Stimulated activated naive B cell treated with anti-CD40 and anti-IgM and Interleukin-4, amounts not matched to agents 10 μg/mL and 1 μg/mL and 100 μg/mL, for 72 hours (primary cell): ENCODE data around the gene KIF26A.

ENCODE experiments used
- ATAC-seq, 2 donors: fragments of 150-1000 bp; cut with Tn5 transposase; replicated peaks; 2 replicates each; pipeline ENCODE4 v1.10.0; 2021; ENCODE audit warnings: moderate library complexity in 1 of 2
- DNase-seq: peaks from one replicate; pipeline ENCODE4 v3.0.0; 2021
- H3K27ac Mint-ChIP-seq: one replicate; pipeline ENCODE4 v1.8.0; 2022; ENCODE audit warnings: mild to moderate bottlenecking, mixed read lengths
- H3K27me3 Mint-ChIP-seq, 2 donors: one replicate each; pipeline ENCODE4 v1.8.0; 2022; ENCODE audit warnings: mixed read lengths in 2 of 2
- H3K36me3 Mint-ChIP-seq, 2 donors: one replicate each; pipeline ENCODE4 v1.8.0; 2022; ENCODE audit warnings: mixed read lengths in 2 of 2, mild to moderate bottlenecking in 1 of 2
- H3K4me1 Mint-ChIP-seq, 2 donors: one replicate each; pipeline ENCODE4 v1.8.0; 2022; ENCODE audit warnings: mixed read lengths in 2 of 2, mild to moderate bottlenecking in 1 of 2
- H3K4me3 Mint-ChIP-seq, 2 donors: one replicate each; pipeline ENCODE4 v1.8.0; 2022; ENCODE audit warnings: mild to moderate bottlenecking in 2 of 2, mixed read lengths in 2 of 2, moderate library complexity in 1 of 2
- H3K9me3 Mint-ChIP-seq, 2 donors: one replicate each; pipeline ENCODE4 v1.8.0; 2022; ENCODE audit warnings: mixed read lengths in 2 of 2, mild to moderate bottlenecking in 1 of 2

Gene KIF26A

DNA sequence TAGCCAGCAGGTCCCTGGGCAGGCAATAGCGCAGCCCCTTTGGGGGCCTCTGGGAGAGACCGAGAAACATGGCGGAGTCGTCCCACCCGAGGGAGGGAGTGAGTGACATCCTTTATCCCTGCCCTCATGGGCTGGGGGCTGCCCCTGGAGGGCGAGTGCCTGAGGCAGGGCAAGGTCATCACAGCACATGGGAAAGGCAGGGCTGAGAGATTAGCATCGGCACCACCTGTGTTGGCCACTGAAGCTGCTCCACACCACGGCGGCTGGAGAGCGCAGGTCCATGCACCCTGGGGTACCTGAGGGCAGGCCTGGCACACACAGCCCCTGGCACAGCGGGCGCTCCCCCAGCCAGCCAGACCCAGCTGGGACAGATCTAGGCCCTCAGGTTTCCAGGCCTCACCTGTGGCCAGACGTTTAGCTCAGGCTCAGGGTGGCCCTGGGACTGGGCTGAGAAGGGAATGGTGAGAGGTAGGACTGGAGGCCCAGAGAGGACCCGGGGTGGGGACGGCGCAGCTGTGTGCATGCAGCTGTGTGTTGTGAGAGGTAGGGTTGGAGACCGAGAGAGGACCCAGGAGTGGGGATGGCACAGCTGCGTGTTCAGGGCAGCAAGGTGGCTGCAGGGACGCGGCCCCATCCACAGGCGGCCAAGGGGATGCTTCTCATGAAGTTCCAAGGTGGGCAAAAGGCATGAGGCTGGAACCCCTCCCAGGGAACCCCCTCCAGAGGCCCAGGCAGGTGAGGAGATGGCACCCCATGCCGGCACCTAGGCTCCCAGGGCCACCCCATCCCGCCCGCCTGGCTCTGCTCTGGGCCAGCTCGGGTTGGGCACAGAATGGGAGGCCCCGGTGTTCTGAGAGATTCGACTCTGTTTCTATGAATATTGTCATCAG is 74.1 kb downstream of the KIF26A start:
- H3K36me3 Mint-ChIP-seq = no peaks in the 10 kb centered on the region
- H3K9me3 Mint-ChIP-seq = no peaks in the 10 kb centered on the region
- H3K4me1 Mint-ChIP-seq = no peaks in the 10 kb centered on the region
- no peak overlapping the region for H3K4me3 Mint-ChIP-seq
- DNase-seq (no peak), ATAC-seq (no peak)
- H3K27me3 Mint-ChIP-seq = peaks cover 35 to 42% of the 10 kb centered on the region in 2 donors
- no peak overlapping the region for H3K27ac Mint-ChIP-seq

DNA sequence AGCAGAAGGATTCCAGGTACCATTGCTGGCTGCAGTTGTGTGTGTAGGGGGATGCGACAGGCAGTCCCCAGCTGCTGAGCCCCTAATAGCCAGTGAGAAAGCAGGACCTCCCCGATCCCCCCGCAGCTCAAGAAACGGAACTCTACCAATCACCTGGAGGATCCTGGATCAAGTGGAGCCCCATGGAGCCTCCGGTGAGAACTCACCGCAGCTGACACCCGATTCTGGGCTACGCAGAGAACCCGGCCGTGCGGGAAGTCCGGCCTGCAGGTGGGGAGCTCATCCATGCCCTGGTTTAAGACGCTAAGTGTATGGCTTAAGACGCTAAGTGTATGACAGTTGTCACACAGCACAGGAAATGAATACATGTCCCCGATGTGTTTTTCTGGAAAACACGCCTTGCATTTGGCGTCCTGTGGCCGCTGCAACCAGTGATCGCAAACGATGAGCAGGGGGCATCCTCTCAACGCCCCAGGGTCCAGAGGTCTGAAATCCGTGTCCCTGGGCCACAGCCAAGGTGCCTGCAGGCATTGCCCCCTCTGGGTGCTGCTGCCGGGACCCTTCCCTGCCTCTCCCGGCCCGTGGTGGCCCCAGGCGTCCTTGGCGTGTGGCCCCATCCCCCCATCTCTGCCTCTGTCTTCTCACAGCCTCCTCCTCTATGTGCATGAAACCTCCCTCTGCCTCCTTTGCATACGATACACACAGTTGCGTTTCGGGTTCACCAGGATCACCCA is 75.1 kb downstream of the KIF26A start:
- DNase-seq (no peak), ATAC-seq (no peak)
- no peak overlapping the region for H3K4me3 Mint-ChIP-seq
- H3K36me3 Mint-ChIP-seq = no peaks in the 10 kb centered on the region
- peaks cover 35 to 42% of the 10 kb centered on the region in 2 donors for H3K27me3 Mint-ChIP-seq
- H3K27ac Mint-ChIP-seq = no peak overlapping the region
- no peaks in the 10 kb centered on the region for H3K9me3 Mint-ChIP-seq
- H3K4me1 Mint-ChIP-seq = no peaks in the 10 kb centered on the region

DNA sequence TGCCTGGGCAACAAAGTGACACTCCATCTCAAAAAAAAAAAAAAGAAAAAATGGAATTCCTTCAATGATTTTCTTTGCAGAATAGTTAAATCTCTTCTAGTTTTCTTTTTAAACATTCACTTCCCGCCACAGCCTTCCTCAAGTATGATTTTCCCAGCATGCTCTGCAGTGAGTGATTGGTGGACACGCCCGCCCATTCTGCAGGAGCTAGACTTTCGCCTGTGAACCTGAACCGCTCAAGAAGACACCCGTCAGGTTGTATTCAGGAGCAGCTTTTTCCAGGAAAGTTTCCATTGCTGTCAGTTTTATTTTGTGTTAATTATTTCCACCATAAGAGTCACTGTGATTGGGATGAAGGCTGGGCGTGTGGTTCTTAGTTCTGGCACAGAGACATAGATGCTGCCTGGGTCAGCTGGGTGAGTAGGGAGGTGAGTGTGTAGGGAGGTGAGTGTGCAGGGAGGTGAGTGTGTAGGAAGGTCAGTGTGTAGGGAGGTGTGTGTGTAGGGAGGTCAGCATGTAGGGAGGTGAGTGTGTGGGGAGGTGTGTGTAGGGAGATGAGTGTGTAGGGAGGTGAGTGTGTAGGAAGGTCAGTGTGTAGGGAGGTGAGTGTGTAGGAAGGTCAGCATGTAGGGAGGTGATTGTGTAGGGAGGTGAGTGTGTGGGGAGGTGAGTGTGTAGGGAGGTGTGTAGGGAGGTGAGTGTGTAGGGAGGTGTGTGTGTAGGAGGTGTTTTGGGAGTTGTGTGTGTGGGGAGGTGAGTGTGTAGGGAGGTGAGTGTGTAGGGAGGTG is 76.2 kb downstream of the KIF26A start:
- H3K4me3 Mint-ChIP-seq = no peak overlapping the region
- H3K27ac Mint-ChIP-seq = no peak overlapping the region

DNA sequence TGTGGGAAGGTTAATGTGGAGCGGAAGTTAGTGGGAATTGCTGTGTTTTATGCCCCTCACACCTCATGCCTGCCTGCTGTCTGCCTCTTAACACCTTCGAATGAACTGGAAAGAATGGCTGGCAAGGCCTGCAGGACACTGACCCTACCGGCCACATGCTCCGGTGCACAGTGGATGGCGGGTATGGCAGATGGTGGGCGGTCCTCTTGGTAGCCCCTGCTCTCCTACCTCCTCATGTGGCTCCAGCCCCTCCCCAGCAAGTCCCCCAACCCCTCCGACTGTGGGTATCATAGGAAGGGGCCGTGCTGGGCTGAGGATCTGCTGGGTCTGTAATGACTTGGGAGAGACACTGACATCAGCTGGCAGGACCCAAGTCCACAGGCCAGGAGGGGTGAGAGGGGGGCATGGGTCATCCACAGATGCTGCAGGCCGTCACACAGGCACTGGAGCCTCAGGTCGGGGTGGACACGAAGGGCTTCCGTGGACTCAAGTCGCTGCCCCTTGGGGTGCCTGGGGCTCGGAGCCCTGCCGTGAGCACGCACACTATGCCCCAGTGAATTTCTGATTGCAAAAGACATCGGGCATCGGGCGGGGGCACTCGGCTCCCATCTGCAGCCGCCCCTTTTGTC is 77.4 kb downstream of the KIF26A start:
- H3K27ac Mint-ChIP-seq = no peak overlapping the region
- H3K36me3 Mint-ChIP-seq = no peaks in the 10 kb centered on the region

More for the DNA sequence above, 76.2 kb downstream of the KIF26A start:
- Mint-ChIP-seq H3K36me3 (no peaks in the 10 kb centered on the region), H3K9me3 (no peaks in the 10 kb centered on the region), H3K27me3 (peaks cover 35 to 48% of the 10 kb centered on the region in 2 donors), H3K4me1 (no peaks in the 10 kb centered on the region)
- no peak for ATAC-seq
- DNase-seq = no peak

DNA sequence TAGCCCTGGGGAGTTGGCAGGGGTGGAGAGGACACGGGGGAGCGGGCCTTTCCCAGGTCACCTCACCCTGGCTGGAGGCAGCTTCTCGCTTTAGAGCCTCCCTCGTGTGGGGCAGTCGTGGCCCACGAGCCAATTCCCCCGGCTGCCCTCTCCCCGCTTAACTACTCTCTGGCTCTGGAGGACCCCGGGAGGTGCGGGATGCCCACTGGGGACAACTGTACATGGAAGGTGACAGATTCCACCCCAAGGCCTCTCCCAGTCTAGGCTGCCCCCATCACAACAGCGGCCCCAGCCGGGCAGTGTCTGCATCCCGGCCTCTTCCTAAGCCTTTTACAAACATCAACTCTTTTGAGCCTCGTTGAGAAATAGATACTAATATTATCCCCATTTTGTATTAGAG is 78.1 kb downstream of the KIF26A start:
- H3K36me3 Mint-ChIP-seq = no peaks in the 10 kb centered on the region

More for the DNA sequence above, 77.4 kb downstream of the KIF26A start:
- H3K27me3 Mint-ChIP-seq = peaks cover 32 to 51% of the 10 kb centered on the region in 2 donors
- no peaks in the 10 kb centered on the region for H3K9me3 Mint-ChIP-seq
- no peaks in the 10 kb centered on the region for H3K4me1 Mint-ChIP-seq
- DNase-seq = no peak
- no peak overlapping the region for H3K4me3 Mint-ChIP-seq
- no peak for ATAC-seq

DNA sequence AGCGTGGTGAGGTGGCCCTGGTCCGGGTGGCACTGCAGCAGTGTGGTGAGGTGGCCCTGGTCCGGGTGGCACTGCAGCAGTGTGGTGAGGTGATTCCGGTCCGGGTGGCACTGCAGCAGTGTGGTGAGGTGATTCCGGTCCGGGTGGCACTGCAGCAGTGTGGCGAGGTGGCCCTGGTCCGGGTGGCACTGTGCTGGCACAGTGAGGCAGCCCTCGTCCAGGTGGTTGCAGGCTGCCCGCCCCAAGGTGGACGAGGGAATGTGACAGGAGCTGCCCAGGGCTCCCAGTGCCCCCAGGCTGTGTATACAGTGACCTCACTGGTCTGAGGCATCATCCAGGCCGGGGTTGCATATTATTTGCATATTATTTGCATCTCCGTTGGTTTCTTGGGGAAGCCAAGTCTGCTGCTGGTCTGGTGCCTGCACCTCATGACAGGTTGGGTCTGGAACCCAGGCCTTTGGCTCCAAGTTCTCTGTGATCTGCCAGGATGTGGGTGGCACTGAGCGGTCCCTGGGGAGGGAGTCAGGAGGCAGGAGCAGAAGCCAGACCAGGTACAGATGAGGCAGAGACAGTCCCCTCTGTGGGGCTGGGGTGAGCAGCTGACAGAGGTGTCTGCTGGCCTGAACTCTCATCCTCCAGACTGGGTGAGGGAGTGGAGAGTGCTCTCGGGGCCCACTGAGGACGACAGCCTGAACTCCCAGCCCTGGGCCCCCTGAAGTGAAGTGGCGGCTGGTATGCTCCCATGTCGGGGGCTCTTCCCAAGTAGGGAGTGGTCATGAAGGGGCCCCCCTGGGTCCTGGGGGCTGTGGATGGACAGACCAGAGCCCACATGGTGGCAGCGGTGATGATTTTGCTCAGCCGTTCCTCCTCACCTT is 79.3 kb downstream of the KIF26A start:
- Mint-ChIP-seq H3K27ac (no peak overlapping the region), H3K9me3 (no peaks in the 10 kb centered on the region), H3K36me3 (no peaks in the 10 kb centered on the region), H3K27me3 (peaks cover 34 to 55% of the 10 kb centered on the region in 2 donors), H3K4me1 (no peaks in the 10 kb centered on the region), H3K4me3 (no peak overlapping the region)
- DNase-seq (no peak), ATAC-seq (no peak)

More for the DNA sequence above, 78.1 kb downstream of the KIF26A start:
- ATAC-seq (no peak), DNase-seq (no peak)
- no peak overlapping the region for H3K4me3 Mint-ChIP-seq
- H3K4me1 Mint-ChIP-seq = no peaks in the 10 kb centered on the region
- H3K9me3 Mint-ChIP-seq = no peaks in the 10 kb centered on the region
- H3K27me3 Mint-ChIP-seq = peaks cover 33 to 53% of the 10 kb centered on the region in 2 donors
- no peak overlapping the region for H3K27ac Mint-ChIP-seq

DNA sequence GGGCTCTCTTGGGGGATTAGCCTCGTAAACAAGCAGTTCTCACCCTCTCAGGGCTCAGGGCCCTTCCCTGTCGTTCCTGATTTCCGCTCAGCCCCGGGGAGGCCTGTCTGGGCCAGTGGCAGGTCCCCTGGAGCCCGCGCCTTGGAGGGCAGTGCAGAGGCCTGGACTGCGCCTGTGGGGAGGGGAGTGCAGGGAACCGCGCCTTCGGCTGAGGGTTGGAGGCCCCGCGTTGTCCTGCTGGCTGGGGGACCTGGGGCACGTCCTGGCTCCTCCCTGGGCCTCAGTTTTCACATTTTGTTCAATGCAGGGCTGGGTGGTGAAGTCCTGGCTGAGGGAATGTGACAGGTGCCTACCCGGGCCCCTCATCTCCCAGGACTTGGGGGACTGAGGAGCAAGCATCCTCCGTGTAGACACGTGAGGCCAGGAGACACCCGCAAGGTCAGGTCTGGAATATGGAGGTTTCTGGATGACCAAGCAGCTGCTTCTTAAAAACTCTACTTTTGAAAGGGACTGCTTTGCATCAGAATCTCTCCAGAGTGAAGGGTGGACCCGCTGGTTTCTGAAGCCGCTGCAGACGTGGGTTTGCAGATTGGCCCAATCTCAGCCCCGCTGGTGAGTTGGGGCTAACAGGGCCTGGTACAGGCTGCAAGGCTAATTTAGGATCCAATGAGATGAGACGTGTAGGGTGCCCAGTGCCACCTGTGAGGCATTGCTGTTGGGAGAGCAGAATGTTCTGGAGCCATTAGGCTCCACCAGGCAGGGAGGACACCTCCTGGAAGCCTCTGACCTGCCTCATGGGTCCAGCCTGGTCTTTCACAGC is 80.2 kb downstream of the KIF26A start:
- H3K4me3 Mint-ChIP-seq = no peak overlapping the region
- no peaks in the 10 kb centered on the region for H3K9me3 Mint-ChIP-seq
- no peak overlapping the region for H3K27ac Mint-ChIP-seq
- H3K4me1 Mint-ChIP-seq = peaks cover 0 to 2% of the 10 kb centered on the region in 2 donors
- peaks cover 33 to 57% of the 10 kb centered on the region in 2 donors for H3K27me3 Mint-ChIP-seq
- ATAC-seq (no peak), DNase-seq (no peak)
- no peaks in the 10 kb centered on the region for H3K36me3 Mint-ChIP-seq

DNA sequence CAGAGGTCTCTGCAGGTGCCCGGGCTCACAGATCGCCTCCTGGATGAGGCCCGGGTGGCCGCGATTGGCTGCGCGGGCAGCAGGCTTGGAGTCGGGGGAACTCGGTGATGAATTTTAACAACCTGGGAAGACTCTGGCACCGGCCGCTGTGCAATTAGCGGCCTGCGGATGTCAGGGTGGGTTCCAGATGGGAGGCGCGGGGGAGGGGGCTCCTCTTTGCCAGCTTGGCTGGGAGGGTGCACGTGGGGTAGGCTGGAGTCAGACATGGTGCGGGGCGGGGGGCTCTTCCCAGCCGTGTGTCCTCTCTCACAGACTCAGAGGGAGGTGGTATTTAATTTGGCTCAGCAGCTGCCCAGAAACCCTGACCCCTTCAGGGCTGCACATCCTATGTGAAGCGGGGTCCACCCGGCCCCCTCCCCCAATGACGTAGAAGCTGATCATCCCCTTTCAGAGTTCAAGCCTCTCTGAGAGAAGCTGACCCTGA is 81.4 kb downstream of the KIF26A start:
- DNase-seq = no peak
- peaks cover 36 to 62% of the 10 kb centered on the region in 2 donors for H3K27me3 Mint-ChIP-seq
- no peaks in the 10 kb centered on the region for H3K36me3 Mint-ChIP-seq
- H3K9me3 Mint-ChIP-seq = no peaks in the 10 kb centered on the region
- H3K4me1 Mint-ChIP-seq = peaks cover 8 to 12% of the 10 kb centered on the region in 2 donors
- H3K4me3 Mint-ChIP-seq = no peak overlapping the region
- ATAC-seq = no peak
- H3K27ac Mint-ChIP-seq = no peak overlapping the region

DNA sequence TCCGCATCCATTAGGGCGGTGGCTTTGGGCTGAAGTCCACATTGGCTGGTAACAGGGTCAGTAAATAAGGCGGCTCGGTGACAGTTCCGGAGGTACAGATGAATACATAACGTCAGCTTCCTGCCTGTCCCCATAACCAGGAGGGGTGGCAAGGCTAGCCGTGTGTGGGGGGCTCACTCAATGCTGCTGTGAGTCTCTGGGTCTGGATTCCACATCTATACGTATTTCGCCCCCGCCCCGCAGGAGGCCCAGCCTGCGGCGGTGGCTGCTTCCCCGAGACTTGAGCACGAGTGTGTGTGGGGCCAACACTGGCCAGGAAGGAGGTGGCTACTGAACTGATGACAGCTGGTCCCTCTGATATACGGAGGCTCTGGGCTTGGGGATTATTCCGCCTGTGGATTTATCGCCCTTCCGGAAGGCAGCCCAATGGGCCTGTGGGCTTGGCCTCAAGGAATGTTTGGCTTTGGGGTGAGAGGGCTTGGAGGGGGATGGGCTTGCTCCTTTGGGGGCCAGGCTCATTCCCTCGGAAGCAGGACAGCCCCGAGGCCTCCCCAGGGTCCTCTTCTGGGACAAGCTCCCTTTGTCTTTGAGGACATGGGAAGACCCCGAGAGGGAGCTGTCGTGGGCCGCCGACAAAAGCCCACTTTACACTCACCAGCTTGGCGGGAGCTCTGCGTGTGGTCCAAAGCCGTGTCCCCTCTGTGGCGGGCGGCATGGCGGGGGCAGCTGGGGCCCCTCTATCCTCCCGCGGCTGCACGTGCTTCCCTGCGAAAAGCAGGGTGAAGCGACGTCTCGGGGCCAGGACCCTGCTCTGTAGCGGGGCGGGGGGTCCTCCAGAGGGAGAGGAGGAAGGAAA is 82.1 kb downstream of the KIF26A start:
- Mint-ChIP-seq H3K36me3 (no peaks in the 10 kb centered on the region), H3K27me3 (peaks cover 36 to 62% of the 10 kb centered on the region in 2 donors), H3K4me3 (no peak overlapping the region), H3K27ac (no peak overlapping the region), H3K4me1 (peaks cover 13 to 19% of the 10 kb centered on the region in 2 donors), H3K9me3 (no peaks in the 10 kb centered on the region)
- DNase-seq = no peak
- ATAC-seq = no peak

DNA sequence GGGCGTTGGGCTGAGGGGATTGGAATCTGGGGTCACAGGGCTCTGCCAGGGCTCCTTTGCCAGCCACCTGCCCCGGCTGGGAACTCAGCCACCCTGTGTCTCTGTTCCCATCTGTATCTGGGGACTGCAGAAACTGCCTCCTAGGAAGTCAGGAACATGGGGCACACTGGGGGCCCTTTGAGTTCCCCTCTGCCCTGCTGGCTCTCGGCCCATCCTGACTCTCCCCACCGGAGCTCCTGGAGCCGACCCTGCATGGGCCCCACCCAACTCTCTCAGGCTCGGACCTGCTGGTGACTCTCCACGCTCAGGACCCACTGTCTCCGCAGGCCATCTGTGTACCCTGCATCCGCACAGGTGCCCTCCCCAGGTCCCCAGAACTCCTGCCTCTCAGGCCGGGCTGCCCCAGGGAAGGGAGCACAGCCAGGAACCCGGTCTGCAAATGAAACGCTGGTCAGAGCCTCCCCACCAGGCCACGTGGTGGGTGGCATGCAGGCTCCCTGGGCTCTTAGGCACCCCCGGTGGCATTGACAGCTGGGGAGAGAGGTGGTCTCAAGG is 82.8 kb downstream of the KIF26A start:
- Mint-ChIP-seq H3K27me3 (peaks cover 40 to 68% of the 10 kb centered on the region in 2 donors), H3K4me3 (no peak overlapping the region), H3K27ac (no peak overlapping the region), H3K36me3 (no peaks in the 10 kb centered on the region), H3K4me1 (peaks cover 18 to 23% of the 10 kb centered on the region in 2 donors), H3K9me3 (no peaks in the 10 kb centered on the region)
- DNase-seq (no peak), ATAC-seq (no peak)

DNA sequence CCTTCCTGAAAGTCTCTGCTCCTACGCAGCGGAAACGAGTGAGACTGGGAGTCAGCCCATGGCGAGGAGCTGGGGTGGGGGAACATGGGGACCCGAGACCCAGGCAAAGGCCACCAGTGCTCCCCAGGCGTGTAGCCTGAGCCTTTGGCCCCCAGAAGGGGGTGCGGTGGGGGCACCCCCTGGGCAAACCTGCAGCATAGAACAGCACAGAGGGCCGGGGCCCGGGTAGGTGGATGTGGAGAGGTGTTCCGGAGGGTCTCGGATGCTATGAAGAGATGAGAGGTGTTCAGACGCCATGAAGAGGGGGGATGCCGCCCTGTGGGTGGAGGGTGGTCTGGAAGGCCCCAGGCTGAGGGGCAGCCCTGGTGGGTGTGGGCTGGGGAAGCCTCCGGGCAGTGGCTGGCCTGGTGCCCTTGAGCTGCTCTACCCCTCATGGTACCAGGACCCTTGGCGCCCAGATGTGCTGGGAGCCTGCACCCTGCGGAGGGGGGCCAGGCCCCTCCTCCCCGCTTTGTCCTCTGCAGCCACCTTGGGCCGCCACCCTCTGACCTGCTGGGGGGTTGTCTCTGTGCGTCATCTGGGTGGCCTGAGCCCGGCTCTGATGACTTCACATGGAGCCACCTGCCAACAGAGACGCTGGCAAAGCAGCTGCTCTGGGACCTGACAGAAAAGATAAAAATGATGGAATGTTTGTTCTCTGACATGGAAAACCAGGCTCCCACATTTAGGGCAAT is 83.4 kb downstream of the KIF26A start:
- Mint-ChIP-seq H3K27ac (no peak overlapping the region), H3K27me3 (peaks cover 46 to 69% of the 10 kb centered on the region in 2 donors), H3K36me3 (no peaks in the 10 kb centered on the region), H3K9me3 (no peaks in the 10 kb centered on the region), H3K4me3 (no peak overlapping the region), H3K4me1 (peaks cover 18 to 23% of the 10 kb centered on the region in 2 donors)
- ATAC-seq (no peak), DNase-seq (no peak)
